C4-2B (cell line): Measurements from ENCODE around the gene KCNT1.

Experiments
- ZFX ChIP-seq: fragments of 450-650 bp; IDR thresholded peaks from 2 replicates; pipeline ENCODE4 v1.6.1; 2017
- TF ChIP-seq, protein P1 (sequence below): fragments of 450-650 bp; conservative IDR thresholded peaks from 2 replicates; pipeline ENCODE4 v1.5.1; 2017; ENCODE audit warnings: mild to moderate bottlenecking

- TF ChIP-seq, protein P1, sequence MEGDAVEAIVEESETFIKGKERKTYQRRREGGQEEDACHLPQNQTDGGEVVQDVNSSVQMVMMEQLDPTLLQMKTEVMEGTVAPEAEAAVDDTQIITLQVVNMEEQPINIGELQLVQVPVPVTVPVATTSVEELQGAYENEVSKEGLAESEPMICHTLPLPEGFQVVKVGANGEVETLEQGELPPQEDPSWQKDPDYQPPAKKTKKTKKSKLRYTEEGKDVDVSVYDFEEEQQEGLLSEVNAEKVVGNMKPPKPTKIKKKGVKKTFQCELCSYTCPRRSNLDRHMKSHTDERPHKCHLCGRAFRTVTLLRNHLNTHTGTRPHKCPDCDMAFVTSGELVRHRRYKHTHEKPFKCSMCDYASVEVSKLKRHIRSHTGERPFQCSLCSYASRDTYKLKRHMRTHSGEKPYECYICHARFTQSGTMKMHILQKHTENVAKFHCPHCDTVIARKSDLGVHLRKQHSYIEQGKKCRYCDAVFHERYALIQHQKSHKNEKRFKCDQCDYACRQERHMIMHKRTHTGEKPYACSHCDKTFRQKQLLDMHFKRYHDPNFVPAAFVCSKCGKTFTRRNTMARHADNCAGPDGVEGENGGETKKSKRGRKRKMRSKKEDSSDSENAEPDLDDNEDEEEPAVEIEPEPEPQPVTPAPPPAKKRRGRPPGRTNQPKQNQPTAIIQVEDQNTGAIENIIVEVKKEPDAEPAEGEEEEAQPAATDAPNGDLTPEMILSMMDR: no peak
- TF ChIP-seq ZFX: no peak
Measured at GRCh38 chr9:135795391-135795790, 93.4 kb downstream of the KCNT1 start.
